Activated B cell treated with CpG ODN at 0.5 μM for 24 hours (primary cell): Measurements from ENCODE around the gene STX1B. TPM values are rescaled to one million over a fixed set of nuclear protein-coding genes. Genes with fewer than 3 reads are reported as not detected.
A peak's percentile ranks its signal among the peaks of the same experiment; 100 is the strongest.

Source experiments
- ATAC-seq: fragments of 200-7000 bp; cut with Tn5 transposase; one replicate; pipeline ENCODE4 v1.10.0; 2021; ENCODE audit warnings: low read depth, mild to moderate bottlenecking, moderate library complexity
- CTCF ChIA-PET: fragments of 350-600 bp; sonication (Branson Sonifier 250); formaldehyde crosslinking; loops from one replicate; lab custom pipeline; 2021; ENCODE audit warnings: antibody characterized with exemption; lab: Charles Lee
- POLR2A ChIA-PET: fragments of 350-600 bp; sonication (Branson Sonifier 250); formaldehyde crosslinking; loops from one replicate; lab custom pipeline; 2021; ENCODE audit warnings: antibody characterized with exemption; lab: Charles Lee
- DNase-seq: peaks from one replicate; pipeline ENCODE4 v3.0.0; 2022
- H3K27ac Mint-ChIP-seq: one replicate; pipeline ENCODE4 v1.8.0; 2020; ENCODE audit warnings: mixed read lengths
- H3K27me3 Mint-ChIP-seq: one replicate; pipeline ENCODE4 v1.8.0; 2021; ENCODE audit warnings: mixed read lengths
- H3K36me3 Mint-ChIP-seq: one replicate; pipeline ENCODE4 v1.8.0; 2021; ENCODE audit warnings: low read depth, mixed read lengths
- H3K4me1 Mint-ChIP-seq: one replicate; pipeline ENCODE4 v1.8.0; 2021; ENCODE audit warnings: mixed read lengths
- H3K4me3 Mint-ChIP-seq: one replicate; pipeline ENCODE4 v1.8.0; 2020; ENCODE audit warnings: mild to moderate bottlenecking, mixed read lengths
- H3K9me3 Mint-ChIP-seq: one replicate; pipeline ENCODE4 v1.8.0; 2020; ENCODE audit warnings: mixed read lengths
- CTCF ChIP-seq: fragments of 200-600 bp; IDR thresholded peaks from one replicate; pipeline ENCODE4 v1.8.0; 2022; ENCODE audit warnings: antibody characterized with exemption, mild to moderate bottlenecking
- intact Hi-C: fragments of 100-400 bp; cut with micrococcal nuclease; formaldehyde crosslinking; loops from one replicate; pipeline ENCODE4 v1.15.1; 2024
- total RNA-seq: library from RNA; stranded (reverse); gene quantifications from 2 replicates; pipeline ENCODE4 v1.2.3, GENCODE V29; 2022

The STX1B gene
- total RNA-seq, 1 donor from 2014 or later: 1.2 TPM

- peak overlapping the region; percentile 76 for H3K27ac Mint-ChIP-seq
Measured at GRCh38 chr16:30996985-30997724, 13.3 kb downstream of the STX1B start.

GRCh38 chr16:30996324-30996984, 14.0 kb downstream of the STX1B start:
- intact Hi-C loops: loop anchor here (2.0 kb wide), 1 partner anchor 98 kb away; the partner anchor contains the start of gene VKORC1
- no peaks in the 10 kb centered on the region for H3K36me3 Mint-ChIP-seq
- H3K4me1 Mint-ChIP-seq: peaks cover 12% of the 10 kb centered on the region
- no peak for TF ChIP-seq CTCF
- DNase-seq: no peak
- ChIA-PET CTCF (interaction anchor here (4.8 kb wide), 1 partner anchor 12 kb away, joined by 18 read pairs; the partner anchor contains the start of gene HSD3B7), POLR2A (interaction anchor here (0.7 to 2.1 kb wide), 9 partner anchors 12 to 877 kb away, joined by 3 to 13 read pairs (median 4); partner anchors contain the start of genes KAT8, ZNF267, ZNF646 and ZNF668)
- no peaks in the 10 kb centered on the region for H3K9me3 Mint-ChIP-seq
- no peaks in the 10 kb centered on the region for H3K27me3 Mint-ChIP-seq
- no peak for ATAC-seq
- peak overlapping the region; percentile 87 for H3K4me3 Mint-ChIP-seq
- peak overlapping the region; percentile 76 for H3K27ac Mint-ChIP-seq

More at GRCh38 chr16:30996985-30997724, 13.3 kb downstream of the STX1B start:
- ATAC-seq (peak; percentile 99), DNase-seq (peak; percentile 68)
- H3K4me3 Mint-ChIP-seq: peak overlapping the region; percentile 87
- CTCF ChIA-PET: interaction anchor here (4.8 kb wide), 1 partner anchor 13 kb away, joined by 18 read pairs; the partner anchor contains the start of gene HSD3B7
- H3K9me3 Mint-ChIP-seq: no peaks in the 10 kb centered on the region
- POLR2A ChIA-PET: interaction anchor here (0.5 to 2.1 kb wide), 10 partner anchors 11 to 877 kb away, joined by 3 to 13 read pairs (median 3); partner anchors contain the start of genes KAT8, ZNF267, ZNF646 and ZNF668
- no peaks in the 10 kb centered on the region for H3K36me3 Mint-ChIP-seq
- no peaks in the 10 kb centered on the region for H3K27me3 Mint-ChIP-seq
- intact Hi-C loops: loop anchor here (1.0 to 2.0 kb wide), 4 partner anchors 36 to 145 kb away; partner anchors contain the start of genes STX4, VKORC1, ZNF646 and ZNF668
- peaks cover 12% of the 10 kb centered on the region for H3K4me1 Mint-ChIP-seq
- TF ChIP-seq CTCF: no peak

DNA sequence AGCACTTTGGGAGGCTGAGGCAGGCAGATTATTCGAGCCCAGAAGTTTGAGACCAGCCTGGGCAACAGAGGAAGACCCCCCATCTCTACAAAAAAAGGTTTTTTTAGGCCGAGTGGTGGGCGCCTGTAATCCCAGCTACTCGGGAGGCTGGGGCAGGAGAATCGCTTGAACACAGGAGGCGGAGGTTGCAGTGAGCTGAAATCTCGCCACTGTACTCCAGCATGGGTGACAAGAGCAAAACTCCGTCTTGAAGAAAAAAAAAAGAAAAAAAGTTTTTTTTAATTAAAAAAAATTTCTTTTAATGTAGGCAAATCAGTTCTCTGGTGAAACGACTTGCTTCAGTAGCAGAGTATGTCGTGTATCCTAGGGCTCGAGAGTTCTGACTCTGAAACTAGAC, 14.5 kb downstream of the STX1B start:
- intact Hi-C loops: loop anchor here (2.0 kb wide), 1 partner anchor 99 kb away; the partner anchor contains the start of gene VKORC1
- ATAC-seq (no peak), DNase-seq (no peak)
- Mint-ChIP-seq H3K4me3 (peak overlapping the region; percentile 87), H3K36me3 (no peaks in the 10 kb centered on the region), H3K27me3 (no peaks in the 10 kb centered on the region), H3K4me1 (peaks cover 12% of the 10 kb centered on the region), H3K27ac (peak overlapping the region; percentile 68), H3K9me3 (no peaks in the 10 kb centered on the region)
- no peak for TF ChIP-seq CTCF
- CTCF ChIA-PET: interaction anchor here (4.8 kb wide), 1 partner anchor 12 kb away, joined by 18 read pairs; the partner anchor contains the start of gene HSD3B7
- POLR2A ChIA-PET: interaction anchor here (0.7 to 2.1 kb wide), 6 partner anchors 11 to 223 kb away, joined by 3 to 13 read pairs (median 4); partner anchors contain the start of genes KAT8, ZNF646 and ZNF668

- no peak for ATAC-seq
- DNase-seq: no peak
- Mint-ChIP-seq H3K9me3 (no peaks in the 10 kb centered on the region), H3K36me3 (no peaks in the 10 kb centered on the region), H3K27me3 (no peaks in the 10 kb centered on the region), H3K4me1 (peaks cover 12% of the 10 kb centered on the region), H3K4me3 (no peak overlapping the region), H3K27ac (no peak overlapping the region)
- ChIA-PET CTCF (interaction anchor here (0.5 to 4.8 kb wide), 2 partner anchors 9 to 868 kb away, joined by 3 to 18 read pairs; partner anchors contain the start of gene HSD3B7), POLR2A (no interaction called here)
- intact Hi-C loops: no loop called here
- no peak for TF ChIP-seq CTCF
Measured at GRCh38 chr16:30992931-30993816, 17.3 kb downstream of the STX1B start.
